H9 (cell line): ENCODE measurements around the gene OSBPL2. TPM values are rescaled to one million over a fixed set of nuclear protein-coding genes. Genes with fewer than 3 reads are reported as not detected.

Source experiments
- DNase-seq: peaks from one replicate; pipeline ENCODE4 v3.0.0-alpha.2; 2017
- H2AFZ ChIP-seq: one replicate; pipeline ENCODE4 v1.6.1; 2013; ENCODE audit warnings: mild to moderate bottlenecking, low read length, control low read depth, moderate library complexity
- H2AK5ac ChIP-seq: 2 replicates; pipeline ENCODE4 v1.6.1; 2013; ENCODE audit warnings: low read length, control low read depth, mixed read lengths; ENCODE audit not compliant: insufficient read length
- H2BK120ac ChIP-seq: one replicate; pipeline ENCODE4 v1.6.1; 2013; ENCODE audit warnings: low read depth, mild to moderate bottlenecking, low read length, control low read depth, inconsistent platforms; ENCODE audit not compliant: poor library complexity, severe bottlenecking
- H2BK12ac ChIP-seq: 2 replicates; pipeline ENCODE4 v1.6.1; 2013; ENCODE audit warnings: low read length, control low read depth, mixed read lengths, low read depth; ENCODE audit not compliant: insufficient read length
- H2BK15ac ChIP-seq: 2 replicates; pipeline ENCODE4 v1.6.1; 2013; ENCODE audit warnings: low read depth, low read length, control low read depth
- H2BK20ac ChIP-seq: one replicate; pipeline ENCODE4 v1.6.1; 2013; ENCODE audit warnings: low read depth, mild to moderate bottlenecking, low read length, control low read depth, inconsistent platforms; ENCODE audit not compliant: poor library complexity, severe bottlenecking
- H2BK5ac ChIP-seq: 2 replicates; pipeline ENCODE4 v1.6.1; 2013; ENCODE audit warnings: low read length, control low read depth, mixed read lengths; ENCODE audit not compliant: insufficient read length
- H3K14ac ChIP-seq: 2 replicates; pipeline ENCODE4 v1.6.1; 2013; ENCODE audit warnings: low read length, control low read depth; ENCODE audit not compliant: insufficient read depth
- H3K18ac ChIP-seq: 2 replicates; pipeline ENCODE4 v1.6.1; 2013; ENCODE audit warnings: low read depth, mild to moderate bottlenecking, mixed read lengths, low read length, control low read depth; ENCODE audit not compliant: insufficient read length
- H3K23ac ChIP-seq: 2 replicates; pipeline ENCODE4 v1.6.1; 2013; ENCODE audit warnings: low read length, control low read depth, mixed read lengths, low read depth; ENCODE audit not compliant: insufficient read length
- H3K23me2 ChIP-seq: 2 replicates; pipeline ENCODE4 v1.6.1; 2013; ENCODE audit warnings: low read depth, mild to moderate bottlenecking, mixed read lengths, low read length, control low read depth; ENCODE audit not compliant: insufficient read length, poor library complexity, severe bottlenecking
- H3K27ac ChIP-seq: 2 replicates; pipeline ENCODE4 v1.5.1; 2013; ENCODE audit warnings: low read length, control low read depth, mixed read lengths, low read depth; ENCODE audit not compliant: insufficient read length
- H3K27me3 ChIP-seq: 2 replicates; pipeline ENCODE4 v1.6.1; 2013; ENCODE audit warnings: low read length, control low read depth, inconsistent platforms; ENCODE audit not compliant: insufficient read depth
- H3K4ac ChIP-seq: 2 replicates; pipeline ENCODE4 v1.6.1; 2013; ENCODE audit warnings: low read depth, mild to moderate bottlenecking, control low read depth, inconsistent platforms, low read length, moderate library complexity
- H3K4me1 ChIP-seq: 2 replicates; pipeline ENCODE4 v1.6.1; 2013; ENCODE audit warnings: low read length, control low read depth, inconsistent platforms; ENCODE audit not compliant: insufficient read depth
- H3K4me2 ChIP-seq: 2 replicates; pipeline ENCODE4 v1.6.1; 2013; ENCODE audit warnings: low read length, control low read depth, mixed read lengths; ENCODE audit not compliant: insufficient read length, insufficient read depth
- H3K56ac ChIP-seq: 2 replicates; pipeline ENCODE4 v1.6.1; 2013; ENCODE audit warnings: low read depth, mild to moderate bottlenecking, mixed read lengths, low read length, control low read depth; ENCODE audit not compliant: insufficient read length
- H3K79me1 ChIP-seq: 2 replicates; pipeline ENCODE4 v1.6.1; 2013; ENCODE audit warnings: low read depth, mild to moderate bottlenecking, moderate library complexity, low read length, control low read depth, inconsistent platforms; ENCODE audit not compliant: insufficient read depth, poor library complexity, severe bottlenecking
- H3K79me2 ChIP-seq: 2 replicates; pipeline ENCODE4 v1.6.1; 2013; ENCODE audit warnings: low read length, control low read depth, inconsistent platforms; ENCODE audit not compliant: insufficient read depth
- H3K9ac ChIP-seq: 2 replicates; pipeline ENCODE4 v1.6.1; 2013; ENCODE audit warnings: low read length, control low read depth, mixed read lengths; ENCODE audit not compliant: insufficient read length; ENCODE audit errors: extremely low read depth
- H3K9me3 ChIP-seq: one replicate; pipeline ENCODE4 v1.6.1; 2013; ENCODE audit warnings: low read depth, low read length, inconsistent platforms; ENCODE audit not compliant: control insufficient read depth
- H3T11ph ChIP-seq: one replicate; pipeline ENCODE4 v1.6.1; 2013; ENCODE audit warnings: mild to moderate bottlenecking, low read length, control low read depth, inconsistent platforms
- H4K20me1 ChIP-seq: one replicate; pipeline ENCODE4 v1.6.1; 2013; ENCODE audit not compliant: control insufficient read depth, insufficient read length, insufficient read depth
- H4K5ac ChIP-seq: 2 replicates; pipeline ENCODE4 v1.6.1; 2013; ENCODE audit warnings: low read depth, mild to moderate bottlenecking, mixed read lengths, low read length, control low read depth; ENCODE audit not compliant: insufficient read length
- H4K8ac ChIP-seq: replicated peaks from 2 replicates; pipeline ENCODE4 v1.6.1; 2013; ENCODE audit warnings: low read length, control low read depth, mixed read lengths, low read depth; ENCODE audit not compliant: insufficient read length
- H4K91ac ChIP-seq: 2 replicates; pipeline ENCODE4 v1.6.1; 2013; ENCODE audit warnings: low read depth, mild to moderate bottlenecking, moderate library complexity, mixed read lengths, low read length, control low read depth; ENCODE audit not compliant: insufficient read length
- H3K27ac Mint-ChIP-seq, 3 experiments: 2 replicates in 2 of 3; 3 replicates in 1 of 3; pipeline ENCODE4 v1.8.0; 2020 to 2021; ENCODE audit warnings: mixed read lengths in 3 of 3, mild to moderate bottlenecking in 1 of 3, moderate library complexity in 1 of 3
- H3K27me3 Mint-ChIP-seq: 2 replicates; pipeline ENCODE4 v1.8.0; 2021; ENCODE audit warnings: low read depth, mild to moderate bottlenecking, moderate library complexity, mixed read lengths
- H3K36me3 Mint-ChIP-seq, 3 experiments: 2 replicates in 2 of 3; 3 replicates in 1 of 3; pipeline ENCODE4 v1.8.0; 2020 to 2021; ENCODE audit warnings: low read depth in 3 of 3, mixed read lengths in 3 of 3; ENCODE audit not compliant: insufficient read depth in 1 of 3
- H3K4me1 Mint-ChIP-seq, 2 experiments: 2 replicates each; pipeline ENCODE4 v1.8.0; 2020; ENCODE audit warnings: mixed read lengths in 2 of 2
- H3K4me3 Mint-ChIP-seq, 2 experiments: 2 replicates in 1 of 2; 3 replicates in 1 of 2; pipeline ENCODE4 v1.8.0; 2020 to 2021; ENCODE audit warnings: mild to moderate bottlenecking in 2 of 2, mixed read lengths in 2 of 2, moderate library complexity in 1 of 2
- H3K9me3 Mint-ChIP-seq, 2 experiments: 2 replicates in 1 of 2; 3 replicates in 1 of 2; pipeline ENCODE4 v1.8.0; 2020; ENCODE audit warnings: mild to moderate bottlenecking in 2 of 2, mixed read lengths in 2 of 2, moderate library complexity in 1 of 2
- WGBS: extraction: QIAGEN DNeasy Blood & Tissue Kit; methylation state at CpG from one replicate; pipeline ENCODE4 v1.1.7; 2013; ENCODE audit warnings: missing lambda C conversion rate, low lambda C conversion rate, mixed read lengths; ENCODE audit not compliant: insufficient read length; ENCODE audit errors: extremely low coverage; 5-methylcytosine and 5-hydroxymethylcytosine counted together
- total RNA-seq: library from RNA; stranded (reverse); gene quantifications from 2 replicates; pipeline ENCODE4 v1.2.1, GENCODE V29; 2021
- TF ChIP-seq, protein P1 (sequence below): fragments of 200-600 bp; sonication (generic); conservative IDR thresholded peaks from 3 replicates; pipeline ENCODE4 v1.8.0; 2021; ENCODE audit warnings: antibody characterized with exemption, mild to moderate bottlenecking

OSBPL2 gene
- total RNA-seq, 1 experiment from 2014 or later: 47.3 TPM

DNA sequence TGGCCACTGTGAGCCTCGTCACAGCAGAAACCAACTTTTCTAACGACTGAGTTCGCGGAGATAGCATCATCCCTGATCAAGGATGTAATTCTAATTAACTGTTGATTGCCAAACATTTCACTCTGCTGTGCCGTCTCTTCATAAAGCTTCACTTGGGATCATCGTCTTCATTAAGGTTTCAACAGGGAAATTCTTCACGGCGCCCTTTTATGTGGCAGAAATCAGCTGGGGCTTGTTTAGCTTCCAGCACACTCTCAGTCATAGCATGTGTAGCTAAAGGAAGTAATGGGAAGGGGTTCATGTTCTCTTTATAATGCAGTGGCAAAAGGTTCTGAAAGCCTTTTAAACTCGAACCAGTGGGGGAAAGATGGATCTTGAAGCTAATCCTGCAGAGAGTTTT lies 55.6 kb downstream of the OSBPL2 start:
- no peaks in the 10 kb centered on the region for H3K4me1 ChIP-seq
- H4K20me1 ChIP-seq: peaks cover 3% of the 10 kb centered on the region
- H2BK12ac ChIP-seq: no peak overlapping the region
- no peak overlapping the region for H4K91ac ChIP-seq
- no peak overlapping the region for H3K4me3 Mint-ChIP-seq
- no peaks in the 10 kb centered on the region; the same call in 1 of the 2 replicates for H3K27me3 Mint-ChIP-seq
- no peak overlapping the region for H2AK5ac ChIP-seq
- no peak overlapping the region for H3K4ac ChIP-seq
- no peak overlapping the region for H3T11ph ChIP-seq
- no peaks in the 10 kb centered on the region for H3K27me3 ChIP-seq
- H3K9ac ChIP-seq: no peak overlapping the region
- H3K9me3 ChIP-seq: no peaks in the 10 kb centered on the region
- no peaks in the 10 kb centered on the region for H3K23me2 ChIP-seq
- no peaks in the 10 kb centered on the region for H3K79me1 ChIP-seq
- no peak overlapping the region for H3K56ac ChIP-seq
- no peak overlapping the region for H2BK120ac ChIP-seq
- H3K79me2 ChIP-seq: no peaks in the 10 kb centered on the region
- H3K4me2 ChIP-seq: no peak overlapping the region
- no peak overlapping the region for H3K27ac Mint-ChIP-seq
- DNase-seq: no peak
- TF ChIP-seq, protein P1, sequence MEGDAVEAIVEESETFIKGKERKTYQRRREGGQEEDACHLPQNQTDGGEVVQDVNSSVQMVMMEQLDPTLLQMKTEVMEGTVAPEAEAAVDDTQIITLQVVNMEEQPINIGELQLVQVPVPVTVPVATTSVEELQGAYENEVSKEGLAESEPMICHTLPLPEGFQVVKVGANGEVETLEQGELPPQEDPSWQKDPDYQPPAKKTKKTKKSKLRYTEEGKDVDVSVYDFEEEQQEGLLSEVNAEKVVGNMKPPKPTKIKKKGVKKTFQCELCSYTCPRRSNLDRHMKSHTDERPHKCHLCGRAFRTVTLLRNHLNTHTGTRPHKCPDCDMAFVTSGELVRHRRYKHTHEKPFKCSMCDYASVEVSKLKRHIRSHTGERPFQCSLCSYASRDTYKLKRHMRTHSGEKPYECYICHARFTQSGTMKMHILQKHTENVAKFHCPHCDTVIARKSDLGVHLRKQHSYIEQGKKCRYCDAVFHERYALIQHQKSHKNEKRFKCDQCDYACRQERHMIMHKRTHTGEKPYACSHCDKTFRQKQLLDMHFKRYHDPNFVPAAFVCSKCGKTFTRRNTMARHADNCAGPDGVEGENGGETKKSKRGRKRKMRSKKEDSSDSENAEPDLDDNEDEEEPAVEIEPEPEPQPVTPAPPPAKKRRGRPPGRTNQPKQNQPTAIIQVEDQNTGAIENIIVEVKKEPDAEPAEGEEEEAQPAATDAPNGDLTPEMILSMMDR: no peak
- H2AFZ ChIP-seq: no peak overlapping the region
- no peak overlapping the region for H3K18ac ChIP-seq
- no peak overlapping the region for H2BK5ac ChIP-seq
- no peak overlapping the region for H2BK20ac ChIP-seq
- H2BK15ac ChIP-seq: no peak overlapping the region
- no peak overlapping the region for H3K27ac ChIP-seq
- H3K36me3 Mint-ChIP-seq: peaks cover 7 to 51% (median 37%) of the 10 kb centered on the region in 3 experiments; a peak in 6 of 7 replicates
- no peak overlapping the region for H4K5ac ChIP-seq
- no peak overlapping the region for H3K14ac ChIP-seq
- no peak overlapping the region for H3K23ac ChIP-seq
- no CpG with 5 or more reads among the region's 9 CpGs for WGBS
- H3K4me1 Mint-ChIP-seq: no peaks in the 10 kb centered on the region
- H4K8ac ChIP-seq: no peak overlapping the region
- H3K9me3 Mint-ChIP-seq: no peaks in the 10 kb centered on the region
